BE2C (cell line): ENCODE results near the gene PARD3.
A peak's percentile ranks its signal among the peaks of the same experiment; 100 is the strongest.

ENCODE experiments used
- DNase-seq: peaks from one replicate; pipeline ENCODE4 v3.0.0-alpha.2; 2020
- H3K27me3 ChIP-seq: fragments of 250-450 bp; sonication (Bioruptor Pico); 2 replicates; pipeline ENCODE4 v1.5.1; 2020; ENCODE audit warnings: mild to moderate bottlenecking
- H3K36me3 ChIP-seq: fragments of 250-450 bp; sonication (Bioruptor Pico); 2 replicates; pipeline ENCODE4 v1.5.1; 2020; ENCODE audit warnings: mild to moderate bottlenecking
- H3K4me1 ChIP-seq: fragments of 250-450 bp; sonication (Bioruptor Pico); 2 replicates; pipeline ENCODE4 v1.5.1; 2020
- H3K4me3 ChIP-seq: 2 replicates; pipeline ENCODE4 v1.5.1; 2011; ENCODE audit warnings: low read depth, low read length
- H3K9me3 ChIP-seq: fragments of 250-450 bp; sonication (Bioruptor Pico); 2 replicates; pipeline ENCODE4 v1.5.1; 2020
- TF ChIP-seq, protein P1 (sequence below): IDR thresholded peaks from 2 replicates; pipeline ENCODE4 v1.5.1; 2012; ENCODE audit warnings: mild to moderate bottlenecking, low read depth, low read length

PARD3 gene

DNA sequence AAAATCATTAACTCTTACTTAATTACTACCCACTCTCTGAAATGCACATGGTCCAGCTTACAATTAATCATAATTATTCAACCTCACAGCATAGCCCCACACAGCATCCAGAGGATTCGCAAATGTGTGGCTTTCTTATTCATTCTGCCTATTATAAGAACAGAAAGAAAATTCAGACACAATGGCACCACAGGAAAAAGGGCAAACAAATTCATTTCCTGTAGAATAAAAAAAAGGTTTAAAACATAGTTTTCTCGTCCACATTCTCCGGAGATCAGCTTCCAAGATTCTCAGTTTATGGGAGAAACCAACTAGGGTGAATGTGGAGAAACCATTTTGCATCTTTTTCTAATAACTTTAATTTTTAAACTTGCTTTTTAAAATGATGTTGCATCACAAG is 201.6 kb downstream of the PARD3 start:
- DNase-seq: no peak
- Histone ChIP-seq H3K4me1 (no peaks in the 10 kb centered on the region; the same call in 1 of the 2 replicates), H3K4me3 (no peak overlapping the region), H3K36me3 (no peaks in the 10 kb centered on the region), H3K27me3 (no peaks in the 10 kb centered on the region), H3K9me3 (no peaks in the 10 kb centered on the region)
- TF ChIP-seq, protein P1, sequence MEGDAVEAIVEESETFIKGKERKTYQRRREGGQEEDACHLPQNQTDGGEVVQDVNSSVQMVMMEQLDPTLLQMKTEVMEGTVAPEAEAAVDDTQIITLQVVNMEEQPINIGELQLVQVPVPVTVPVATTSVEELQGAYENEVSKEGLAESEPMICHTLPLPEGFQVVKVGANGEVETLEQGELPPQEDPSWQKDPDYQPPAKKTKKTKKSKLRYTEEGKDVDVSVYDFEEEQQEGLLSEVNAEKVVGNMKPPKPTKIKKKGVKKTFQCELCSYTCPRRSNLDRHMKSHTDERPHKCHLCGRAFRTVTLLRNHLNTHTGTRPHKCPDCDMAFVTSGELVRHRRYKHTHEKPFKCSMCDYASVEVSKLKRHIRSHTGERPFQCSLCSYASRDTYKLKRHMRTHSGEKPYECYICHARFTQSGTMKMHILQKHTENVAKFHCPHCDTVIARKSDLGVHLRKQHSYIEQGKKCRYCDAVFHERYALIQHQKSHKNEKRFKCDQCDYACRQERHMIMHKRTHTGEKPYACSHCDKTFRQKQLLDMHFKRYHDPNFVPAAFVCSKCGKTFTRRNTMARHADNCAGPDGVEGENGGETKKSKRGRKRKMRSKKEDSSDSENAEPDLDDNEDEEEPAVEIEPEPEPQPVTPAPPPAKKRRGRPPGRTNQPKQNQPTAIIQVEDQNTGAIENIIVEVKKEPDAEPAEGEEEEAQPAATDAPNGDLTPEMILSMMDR: no peak

DNA sequence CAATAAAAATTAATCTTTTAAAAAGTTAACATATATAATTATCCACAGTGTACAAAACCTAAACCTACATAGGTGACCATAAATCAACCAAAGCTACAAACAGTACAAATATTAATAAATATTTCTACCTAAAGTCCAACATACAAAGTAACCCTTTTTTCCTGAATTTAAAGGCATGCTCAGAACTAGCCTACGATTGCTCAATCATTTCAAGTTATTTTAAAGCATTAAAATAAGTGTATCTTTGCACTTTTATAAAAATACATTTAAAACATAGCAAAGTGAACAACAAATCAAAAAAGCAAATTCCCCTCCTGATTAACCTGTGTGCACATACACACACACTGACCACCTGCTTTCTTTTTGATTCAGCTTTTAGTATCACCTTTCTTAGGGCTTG is 202.2 kb downstream of the PARD3 start:
- H3K36me3 ChIP-seq: no peaks in the 10 kb centered on the region
- TF ChIP-seq, protein P1: no peak
- no peaks in the 10 kb centered on the region for H3K27me3 ChIP-seq
- DNase-seq: no peak
- no peaks in the 10 kb centered on the region for H3K9me3 ChIP-seq
- H3K4me1 ChIP-seq: no peaks in the 10 kb centered on the region; the same call in 1 of the 2 replicates
- no peak overlapping the region for H3K4me3 ChIP-seq

DNA sequence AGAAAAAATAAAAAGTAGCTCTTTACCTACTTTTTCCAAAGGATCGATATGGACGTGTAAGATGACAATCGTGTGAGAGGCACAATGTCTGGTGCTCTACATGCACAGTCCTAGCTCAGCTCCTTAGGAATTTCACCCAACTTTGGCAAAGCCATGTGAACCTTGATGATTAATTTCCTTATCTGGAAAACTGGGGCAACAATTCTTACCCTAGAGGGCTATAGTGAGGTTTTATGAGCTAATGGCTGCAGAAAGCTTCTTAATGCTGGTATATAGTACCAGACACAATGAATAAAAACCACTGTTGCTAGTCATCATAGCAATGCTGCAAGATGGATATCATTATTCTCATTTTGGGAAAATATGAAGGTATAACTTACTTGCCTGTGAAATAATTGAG is 202.7 kb downstream of the PARD3 start:
- TF ChIP-seq, protein P1: no peak
- H3K27me3 ChIP-seq: no peaks in the 10 kb centered on the region
- no peak for DNase-seq

DNA sequence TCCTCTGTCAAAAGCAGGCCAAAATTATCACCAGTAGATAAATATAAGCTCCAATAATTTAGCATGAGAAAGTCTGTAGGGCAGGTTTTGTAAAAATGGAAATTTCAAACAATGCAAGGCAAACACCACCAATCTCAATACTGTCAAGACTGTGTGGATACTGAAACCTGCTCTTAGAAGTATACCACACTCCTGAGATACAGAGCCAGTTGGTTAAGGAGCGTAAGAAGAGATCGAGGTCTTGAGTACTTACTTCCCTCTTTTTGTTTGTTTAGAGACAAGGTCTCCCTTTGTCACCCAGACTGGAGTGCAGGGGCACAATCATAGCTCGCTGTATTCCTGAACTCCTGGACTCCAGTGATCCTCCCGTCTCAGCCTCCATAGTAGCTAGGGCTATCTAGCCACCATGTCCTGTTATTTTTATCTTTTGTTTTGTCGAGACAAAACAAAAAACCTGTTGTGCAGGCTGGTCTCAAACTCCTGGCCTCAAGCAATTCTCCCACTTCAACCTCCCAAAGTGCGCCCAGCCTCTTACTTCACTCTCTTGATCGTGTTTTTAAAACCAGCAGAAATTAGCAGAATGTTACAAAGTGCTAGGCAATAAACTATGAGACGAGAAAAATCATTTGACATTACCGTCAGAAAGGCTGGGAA is 205.7 kb downstream of the PARD3 start:
- no peak for DNase-seq
- Histone ChIP-seq H3K36me3 (no peaks in the 10 kb centered on the region), H3K4me3 (no peak overlapping the region), H3K27me3 (no peaks in the 10 kb centered on the region), H3K4me1 (no peaks in the 10 kb centered on the region; the same call in 1 of the 2 replicates), H3K9me3 (no peaks in the 10 kb centered on the region)
- TF ChIP-seq, protein P1: no peak

More for the DNA sequence above, 202.7 kb downstream of the PARD3 start:
- Histone ChIP-seq H3K36me3 (no peaks in the 10 kb centered on the region), H3K9me3 (no peaks in the 10 kb centered on the region), H3K4me3 (no peak overlapping the region), H3K4me1 (no peaks in the 10 kb centered on the region; the same call in 1 of the 2 replicates)

DNA sequence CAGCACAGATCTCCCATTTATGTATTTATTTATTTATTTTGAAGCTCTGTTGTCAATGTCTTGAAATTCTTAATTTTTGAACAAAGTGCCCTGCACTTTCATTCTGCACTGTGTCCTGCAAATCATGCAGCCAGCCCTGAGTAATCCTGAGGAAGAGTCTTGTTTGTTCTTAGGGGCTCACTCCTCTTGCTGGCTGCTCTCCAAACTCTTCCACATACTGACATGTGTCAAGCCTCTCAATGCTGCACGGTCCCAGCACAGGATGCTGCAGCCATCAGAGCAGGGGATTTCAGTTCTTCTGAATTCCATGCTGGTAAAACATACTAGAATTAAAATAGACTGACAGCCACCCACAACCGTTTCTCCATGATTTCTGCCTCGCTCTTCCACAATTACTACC is 207.2 kb downstream of the PARD3 start:
- TF ChIP-seq, protein P1: no peak
- H3K9me3 ChIP-seq: no peaks in the 10 kb centered on the region
- H3K4me1 ChIP-seq: no peaks in the 10 kb centered on the region
- no peak overlapping the region for H3K4me3 ChIP-seq
- DNase-seq: peak; percentile 30
- no peaks in the 10 kb centered on the region for H3K36me3 ChIP-seq
- H3K27me3 ChIP-seq: no peaks in the 10 kb centered on the region

DNA sequence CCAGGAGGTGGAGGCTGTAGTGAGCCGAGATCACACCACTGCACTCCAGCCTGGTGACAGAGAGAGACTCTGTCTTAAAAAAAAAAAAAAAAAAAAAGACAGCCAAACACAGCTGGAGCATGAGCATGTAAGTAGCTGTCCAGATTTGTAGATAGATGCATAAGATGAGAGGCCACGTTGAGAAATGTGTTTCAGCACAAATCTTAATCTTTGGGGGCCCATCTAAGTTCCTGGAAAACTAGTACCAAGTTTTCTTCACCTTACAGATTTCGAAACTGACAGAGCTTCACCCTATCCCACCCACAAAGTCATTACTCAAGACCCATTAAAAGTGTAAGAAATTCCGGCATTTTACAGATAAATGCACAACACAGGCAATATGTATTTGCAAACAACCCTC is 208.2 kb downstream of the PARD3 start:
- no peak for DNase-seq
- Histone ChIP-seq H3K9me3 (no peaks in the 10 kb centered on the region), H3K27me3 (no peaks in the 10 kb centered on the region), H3K36me3 (no peaks in the 10 kb centered on the region), H3K4me3 (no peak overlapping the region), H3K4me1 (no peaks in the 10 kb centered on the region)
- TF ChIP-seq, protein P1: no peak
